ENCODE data around the gene MINDY3.

MINDY3 gene

GRCh38 chr10:15742836-15743235 is 117.5 kb downstream of the MINDY3 start (continued):
- no peak for TF ChIP-seq PBX3 (CRISPR knock-in tag; IDR thresholded peaks at IDR 0.05)
- TF ChIP-seq PRDM4 (tag by site-specific recombination; IDR thresholded peaks at IDR 0.05) = no peak
- no peak for TF ChIP-seq TCF7L2 (IDR thresholded peaks at IDR 0.05; ENCODE audit: borderline replicate concordance, low read depth, low read length)
- TF ChIP-seq GLI4 (tag by site-specific recombination; IDR thresholded peaks at IDR 0.05) = no peak
- no peak for TF ChIP-seq ZNF362 (tag by site-specific recombination; IDR thresholded peaks at IDR 0.05)
- no peak for TF ChIP-seq ZNF184 (tag by site-specific recombination; IDR thresholded peaks at IDR 0.05)
- no peak for TF ChIP-seq ZNF24 (tag by site-specific recombination; IDR thresholded peaks at IDR 0.05)
- TF ChIP-seq ZXDB (tag by site-specific recombination; IDR thresholded peaks at IDR 0.05) = no peak
- no peak for TF ChIP-seq ZNF292 (tag by site-specific recombination; IDR thresholded peaks at IDR 0.05; ENCODE audit: borderline replicate concordance, low read depth)

GRCh38 chr10:15742102-15742501 is 118.2 kb downstream of the MINDY3 start:
- H3K27ac ChIP-seq (ENCODE audit: extremely low read depth, low read depth, low read length) = no peak overlapping the region
- ChIA-PET POLR2A (no interaction called here), CTCF (interaction anchor here (0.6 to 2.0 kb wide), 5 partner anchors 23 to 531 kb away, joined by 3 to 7 read pairs (median 6); partner anchors contain the start of gene ITGA8)
- H3K4me3 ChIP-seq (ENCODE audit: low read depth, low read length) = no peak overlapping the region
- no peak for TF ChIP-seq ZNF426 (tag by site-specific recombination; IDR thresholded peaks at IDR 0.05)
- TF ChIP-seq SP2 (tag by site-specific recombination; IDR thresholded peaks at IDR 0.05) = no peak
- TF ChIP-seq ZNF843 (tag by site-specific recombination; IDR thresholded peaks at IDR 0.05) = no peak
- TF ChIP-seq ZNF24 (tag by site-specific recombination; IDR thresholded peaks at IDR 0.05) = no peak
- TF ChIP-seq ZNF146 (tag by site-specific recombination; IDR thresholded peaks at IDR 0.05) = 0 out of 2 replicates have a peak, but pooled peaks have one; percentile 12
- no peak for TF ChIP-seq MYNN (tag by site-specific recombination; IDR thresholded peaks at IDR 0.05; ENCODE audit: borderline replicate concordance)
- no peak for TF ChIP-seq ZNF174 (tag by site-specific recombination; IDR thresholded peaks at IDR 0.05)
- TF ChIP-seq ZFP41 (tag by site-specific recombination; IDR thresholded peaks at IDR 0.05; ENCODE audit: borderline replicate concordance) = no peak
- H3K36me3 ChIP-seq (ENCODE audit: control insufficient read depth in 2 of 2, insufficient read depth in 1 of 2, low read length in 2 of 2) = no peaks in the 10 kb centered on the region
- H3K4me1 ChIP-seq (ENCODE audit: control insufficient read depth, insufficient read depth, low read length) = no peaks in the 10 kb centered on the region
- no peaks in the 10 kb centered on the region for H3K9me3 ChIP-seq (ENCODE audit: control insufficient read depth, insufficient read depth, low read depth, low read length)

- ChIA-PET CTCF (interaction anchor here (0.6 to 2.0 kb wide), 4 partner anchors 22 to 531 kb away, joined by 3 to 7 read pairs (median 4); partner anchors contain the start of gene ITGA8), POLR2A (no interaction called here)
- no peak overlapping the region for H3K27ac ChIP-seq (ENCODE audit: extremely low read depth, low read depth, low read length)
- H3K4me1 ChIP-seq (ENCODE audit: control insufficient read depth, insufficient read depth, low read length) = no peaks in the 10 kb centered on the region
- no peak overlapping the region for H3K4me3 ChIP-seq (ENCODE audit: low read depth, low read length)
- H3K36me3 ChIP-seq (ENCODE audit: control insufficient read depth in 2 of 2, insufficient read depth in 1 of 2, low read length in 2 of 2) = no peaks in the 10 kb centered on the region
- no peaks in the 10 kb centered on the region for H3K9me3 ChIP-seq (ENCODE audit: control insufficient read depth, insufficient read depth, low read depth, low read length)
- TF ChIP-seq ZNF549 (tag by site-specific recombination; IDR thresholded peaks at IDR 0.05) (no peak), ZNF768 (tag by site-specific recombination; IDR thresholded peaks at IDR 0.05) (no peak), ZNF449 (tag by site-specific recombination; IDR thresholded peaks at IDR 0.05) (no peak), ZBTB20 (tag by site-specific recombination; IDR thresholded peaks at IDR 0.05) (no peak), ZFHX2 (tag by site-specific recombination; conservative IDR thresholded peaks at IDR 0.05) (no peak), RBAK (tag by site-specific recombination; IDR thresholded peaks at IDR 0.05) (no peak), YY2 (tag by site-specific recombination; IDR thresholded peaks at IDR 0.05) (no peak), MZF1 (tag by site-specific recombination; IDR thresholded peaks at IDR 0.05; ENCODE audit: borderline replicate concordance) (no peak), ZNF148 (tag by site-specific recombination; IDR thresholded peaks at IDR 0.05; ENCODE audit: borderline replicate concordance) (no peak), ZNF777 (tag by site-specific recombination; IDR thresholded peaks at IDR 0.05; ENCODE audit: borderline replicate concordance) (no peak)
These were observed 118.7 kb downstream of the MINDY3 start for GRCh38 chr10:15741581-15741980.

All from HEK293 (cell line).